Skeletal muscle satellite cell (primary cell): ENCODE results near the gene NTN4.
"Not testable (repeated sequence)": the region's sequence is repeated elsewhere in the genome, so short reads cannot be mapped to it uniquely, and the experiment has no call there.

Source experiments
- H3K27me3 ChIP-seq: 2 replicates; pipeline ENCODE4 v1.7.0; 2013; ENCODE audit warnings: low read length; ENCODE audit not compliant: control insufficient read depth, insufficient read depth
- H3K36me3 ChIP-seq: 2 replicates; pipeline ENCODE4 v1.7.0; 2013; ENCODE audit warnings: mild to moderate bottlenecking, control low read depth, low read length; ENCODE audit not compliant: insufficient read depth
- H3K4me1 ChIP-seq: 2 replicates; pipeline ENCODE4 v1.7.0; 2013; ENCODE audit warnings: low read length; ENCODE audit not compliant: control insufficient read depth, insufficient read depth
- H3K4me2 ChIP-seq: 2 replicates; pipeline ENCODE4 v1.7.0; 2013; ENCODE audit warnings: mild to moderate bottlenecking, low read length
- H3K4me3 ChIP-seq: 2 replicates; pipeline ENCODE4 v1.7.0; 2013; ENCODE audit warnings: low read length
- H3K9ac ChIP-seq: 2 replicates; pipeline ENCODE4 v1.7.0; 2013; ENCODE audit warnings: mild to moderate bottlenecking, low read depth, low read length, moderate library complexity
- H3K9me3 ChIP-seq: replicated peaks from 2 replicates; pipeline ENCODE4 v1.7.0; 2013; ENCODE audit warnings: mild to moderate bottlenecking, control low read depth, low read length

Gene NTN4

GRCh38 chr12:95812155-95812554, 21.6 kb upstream of the NTN4 start:
- H3K4me1 ChIP-seq: peaks cover 12% of the 10 kb centered on the region
- not testable (repeated sequence) for H3K4me2 ChIP-seq, H3K9me3 ChIP-seq, H3K9ac ChIP-seq, H3K27me3 ChIP-seq, H3K4me3 ChIP-seq, H3K36me3 ChIP-seq

- Histone ChIP-seq H3K36me3 (no peaks in the 10 kb centered on the region), H3K9ac (no peak overlapping the region), H3K27me3 (no peaks in the 10 kb centered on the region), H3K4me1 (peaks cover 25% of the 10 kb centered on the region), H3K9me3 (no peaks in the 10 kb centered on the region), H3K4me3 (no peak overlapping the region), H3K4me2 (no peak overlapping the region)
These were observed 19.8 kb upstream of the NTN4 start for GRCh38 chr12:95810411-95810810.

GRCh38 chr12:95809000-95809680, 18.6 kb upstream of the NTN4 start:
- Histone ChIP-seq H3K4me1 (peaks cover 37% of the 10 kb centered on the region), H3K4me2 (no peak overlapping the region), H3K27me3 (no peaks in the 10 kb centered on the region), H3K9ac (no peak overlapping the region), H3K9me3 (no peaks in the 10 kb centered on the region), H3K4me3 (no peak overlapping the region), H3K36me3 (no peaks in the 10 kb centered on the region)

- no peaks in the 10 kb centered on the region for H3K27me3 ChIP-seq
- no peaks in the 10 kb centered on the region for H3K9me3 ChIP-seq
- H3K4me3 ChIP-seq: no peak overlapping the region
- H3K4me2 ChIP-seq: no peak overlapping the region
- no peak overlapping the region for H3K9ac ChIP-seq
- no peaks in the 10 kb centered on the region for H3K36me3 ChIP-seq
- H3K4me1 ChIP-seq: peaks cover 40% of the 10 kb centered on the region
These were observed 17.6 kb upstream of the NTN4 start for GRCh38 chr12:95808146-95808545.

GRCh38 chr12:95805864-95806671, 15.5 kb upstream of the NTN4 start:
- Histone ChIP-seq H3K36me3 (no peaks in the 10 kb centered on the region), H3K9me3 (no peaks in the 10 kb centered on the region), H3K4me2 (peak overlapping the region; percentile 42), H3K4me3 (peak overlapping the region; percentile 3), H3K27me3 (no peaks in the 10 kb centered on the region), H3K4me1 (peaks cover 51% of the 10 kb centered on the region), H3K9ac (peak overlapping the region; percentile 87)

GRCh38 chr12:95804291-95804690, 13.7 kb upstream of the NTN4 start:
- Histone ChIP-seq H3K4me3 (no peak overlapping the region), H3K36me3 (no peaks in the 10 kb centered on the region), H3K27me3 (no peaks in the 10 kb centered on the region), H3K4me1 (peaks cover 50% of the 10 kb centered on the region), H3K9me3 (no peaks in the 10 kb centered on the region), H3K9ac (peak overlapping the region; percentile 70), H3K4me2 (no peak overlapping the region)

GRCh38 chr12:95803817-95804216, 13.3 kb upstream of the NTN4 start:
- Histone ChIP-seq H3K27me3 (no peaks in the 10 kb centered on the region), H3K9ac (no peak overlapping the region), H3K4me1 (peaks cover 46% of the 10 kb centered on the region), H3K36me3 (no peaks in the 10 kb centered on the region), H3K4me2 (no peak overlapping the region), H3K4me3 (no peak overlapping the region), H3K9me3 (no peaks in the 10 kb centered on the region)

- H3K27me3 ChIP-seq: no peaks in the 10 kb centered on the region
- H3K4me2 ChIP-seq: peak overlapping the region; percentile 20
- no peaks in the 10 kb centered on the region for H3K36me3 ChIP-seq
- no peaks in the 10 kb centered on the region for H3K9me3 ChIP-seq
- peaks cover 44% of the 10 kb centered on the region for H3K4me1 ChIP-seq
- peak overlapping the region; percentile 32 for H3K9ac ChIP-seq
- no peak overlapping the region for H3K4me3 ChIP-seq
These were observed 12.1 kb upstream of the NTN4 start for GRCh38 chr12:95802482-95803270.

GRCh38 chr12:95796982-95797289, 6.4 kb upstream of the NTN4 start:
- Histone ChIP-seq H3K4me2 (no peak overlapping the region), H3K4me3 (no peak overlapping the region), H3K9ac (no peak overlapping the region), H3K4me1 (peaks cover 13% of the 10 kb centered on the region), H3K9me3 (no peaks in the 10 kb centered on the region), H3K27me3 (no peaks in the 10 kb centered on the region), H3K36me3 (no peaks in the 10 kb centered on the region)

- Histone ChIP-seq H3K4me3 (no peak overlapping the region), H3K4me2 (no peak overlapping the region), H3K4me1 (peaks cover 16% of the 10 kb centered on the region), H3K9me3 (no peaks in the 10 kb centered on the region), H3K9ac (no peak overlapping the region), H3K27me3 (no peaks in the 10 kb centered on the region), H3K36me3 (no peaks in the 10 kb centered on the region)
These were observed 5.8 kb upstream of the NTN4 start for GRCh38 chr12:95796225-95796981.
